IMR-90 (cell line): Measurements from ENCODE around the gene PLCL1.

Experiments used
- BHLHE40 ChIP-seq: fragments of 150-350 bp; IDR thresholded peaks from 2 replicates; pipeline ENCODE4 v1.6.1; 2016; ENCODE audit warnings: mild to moderate bottlenecking, low read depth, low read length
- FOS ChIP-seq: fragments of 150-350 bp; IDR thresholded peaks from 2 replicates; pipeline ENCODE4 v1.6.1; 2016; ENCODE audit warnings: low read depth, low read length
- POLR2A ChIP-seq: IDR thresholded peaks from 2 replicates; pipeline ENCODE4 v1.6.1; 2012; ENCODE audit warnings: mild to moderate bottlenecking, low read depth, low read length
- RAD21 ChIP-seq: IDR thresholded peaks from 2 replicates; pipeline ENCODE4 v1.6.1; 2012; ENCODE audit warnings: low read length, improper control_type of control experiment
- RCOR1 ChIP-seq: IDR thresholded peaks from 2 replicates; pipeline ENCODE4 v1.6.1; 2012; ENCODE audit warnings: mild to moderate bottlenecking, low read length, improper control_type of control experiment; ENCODE audit not compliant: insufficient replicate concordance
- RFX5 ChIP-seq: IDR thresholded peaks from 2 replicates; pipeline ENCODE4 v1.8.0; 2012; ENCODE audit warnings: low read depth, mild to moderate bottlenecking, low read length, moderate library complexity
- SMC3 ChIP-seq: fragments of 150-350 bp; IDR thresholded peaks from 2 replicates; pipeline ENCODE4 v1.6.1; 2016; ENCODE audit warnings: low read depth, mild to moderate bottlenecking, antibody characterized with exemption, low read length, moderate library complexity
- TF ChIP-seq, protein P1 (sequence below): conservative IDR thresholded peaks from 2 replicates; pipeline ENCODE4 v1.5.1; 2012; ENCODE audit warnings: mild to moderate bottlenecking, low read depth, low read length, improper control_type of control experiment
- TF ChIP-seq, protein P2 (sequence below): fragments of 150-350 bp; IDR thresholded peaks from 2 replicates; pipeline ENCODE4 v1.6.1; 2017; ENCODE audit warnings: mild to moderate bottlenecking, antibody characterized with exemption, low read length, low read depth

DNA sequence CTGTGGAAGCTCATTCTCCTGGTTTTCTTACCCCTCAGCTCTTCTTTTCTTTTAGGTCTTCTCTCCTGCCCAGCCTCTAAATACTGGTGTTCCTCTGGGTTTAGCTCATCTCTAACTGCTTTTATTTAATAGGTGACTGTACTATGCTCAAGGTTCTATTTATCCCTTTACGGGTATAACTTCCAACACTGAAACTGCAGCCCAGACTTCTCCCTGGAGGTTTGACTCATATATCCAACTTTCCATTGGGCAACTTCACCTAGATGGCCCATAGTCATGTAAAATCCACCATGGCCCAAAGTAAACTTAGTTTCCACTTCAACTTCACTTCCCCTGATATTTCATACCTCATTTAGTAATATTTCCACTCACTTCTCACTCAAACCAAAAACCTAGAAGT, 273.1 kb downstream of the PLCL1 start:
- TF ChIP-seq, protein P1, sequence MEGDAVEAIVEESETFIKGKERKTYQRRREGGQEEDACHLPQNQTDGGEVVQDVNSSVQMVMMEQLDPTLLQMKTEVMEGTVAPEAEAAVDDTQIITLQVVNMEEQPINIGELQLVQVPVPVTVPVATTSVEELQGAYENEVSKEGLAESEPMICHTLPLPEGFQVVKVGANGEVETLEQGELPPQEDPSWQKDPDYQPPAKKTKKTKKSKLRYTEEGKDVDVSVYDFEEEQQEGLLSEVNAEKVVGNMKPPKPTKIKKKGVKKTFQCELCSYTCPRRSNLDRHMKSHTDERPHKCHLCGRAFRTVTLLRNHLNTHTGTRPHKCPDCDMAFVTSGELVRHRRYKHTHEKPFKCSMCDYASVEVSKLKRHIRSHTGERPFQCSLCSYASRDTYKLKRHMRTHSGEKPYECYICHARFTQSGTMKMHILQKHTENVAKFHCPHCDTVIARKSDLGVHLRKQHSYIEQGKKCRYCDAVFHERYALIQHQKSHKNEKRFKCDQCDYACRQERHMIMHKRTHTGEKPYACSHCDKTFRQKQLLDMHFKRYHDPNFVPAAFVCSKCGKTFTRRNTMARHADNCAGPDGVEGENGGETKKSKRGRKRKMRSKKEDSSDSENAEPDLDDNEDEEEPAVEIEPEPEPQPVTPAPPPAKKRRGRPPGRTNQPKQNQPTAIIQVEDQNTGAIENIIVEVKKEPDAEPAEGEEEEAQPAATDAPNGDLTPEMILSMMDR = no peak
- TF ChIP-seq POLR2A (no peak), RFX5 (no peak), FOS (no peak), BHLHE40 (no peak), SMC3 (no peak), RCOR1 (no peak), RAD21 (no peak)
- TF ChIP-seq, protein P2, sequence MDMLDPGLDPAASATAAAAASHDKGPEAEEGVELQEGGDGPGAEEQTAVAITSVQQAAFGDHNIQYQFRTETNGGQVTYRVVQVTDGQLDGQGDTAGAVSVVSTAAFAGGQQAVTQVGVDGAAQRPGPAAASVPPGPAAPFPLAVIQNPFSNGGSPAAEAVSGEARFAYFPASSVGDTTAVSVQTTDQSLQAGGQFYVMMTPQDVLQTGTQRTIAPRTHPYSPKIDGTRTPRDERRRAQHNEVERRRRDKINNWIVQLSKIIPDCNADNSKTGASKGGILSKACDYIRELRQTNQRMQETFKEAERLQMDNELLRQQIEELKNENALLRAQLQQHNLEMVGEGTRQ = no peak
